HepG2 (cell line): ENCODE measurements around the gene SCFD2.

Source experiments
- BHLHE40 ChIP-seq: IDR thresholded peaks from 2 replicates; pipeline ENCODE4 v1.6.1; 2011; ENCODE audit warnings: low read length, improper control_type of control experiment
- HOXA9 ChIP-seq: sonication (generic); formaldehyde crosslinking; IDR thresholded peaks from 2 replicates; pipeline ENCODE4 v1.8.1; 2022; ENCODE audit warnings: missing genetic modification reagents, mild to moderate bottlenecking, moderate library complexity, borderline replicate concordance
- JUN ChIP-seq: sonication (generic); formaldehyde crosslinking; IDR thresholded peaks from 2 replicates; pipeline ENCODE4 v1.4.0; 2020; ENCODE audit warnings: mild to moderate bottlenecking, missing genetic modification reagents
- ZC3H4 ChIP-seq: sonication (generic); formaldehyde crosslinking; IDR thresholded peaks from 2 replicates; pipeline ENCODE4 v1.4.0; 2020; ENCODE audit warnings: missing genetic modification reagents, borderline replicate concordance
- TF ChIP-seq, protein P1 (sequence below): sonication (generic); formaldehyde crosslinking; IDR thresholded peaks from 2 replicates; pipeline ENCODE4 v1.8.1; 2023; ENCODE audit warnings: mild to moderate bottlenecking, missing genetic modification reagents, borderline replicate concordance

- no peak for TF ChIP-seq JUN (CRISPR knock-in tag)
- no peak for TF ChIP-seq BHLHE40
- TF ChIP-seq, protein P1, sequence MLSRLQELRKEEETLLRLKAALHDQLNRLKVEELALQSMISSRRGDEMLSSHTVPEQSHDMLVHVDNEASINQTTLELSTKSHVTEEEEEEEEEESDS (CRISPR knock-in tag) = no peak
- no peak for TF ChIP-seq HOXA9 (CRISPR knock-in tag)
- TF ChIP-seq ZC3H4 = no peak
These were observed 289.4 kb downstream of the SCFD2 start for GRCh38 chr4:53076374-53076958.
